HL-60/S4 (cell line): ENCODE data around the gene CFAP74.
"Not testable (repeated sequence)": the region's sequence is repeated elsewhere in the genome, so short reads cannot be mapped to it uniquely, and the experiment has no call there.

Source experiments
- in situ Hi-C: fragments of 300-500 bp; cut with MboI; formaldehyde crosslinking; loops from 2 replicates; pipeline ENCODE4 v1.14.3; 2022; ENCODE audit warnings: low sequenced_read_pairs

CFAP74 gene

DNA sequence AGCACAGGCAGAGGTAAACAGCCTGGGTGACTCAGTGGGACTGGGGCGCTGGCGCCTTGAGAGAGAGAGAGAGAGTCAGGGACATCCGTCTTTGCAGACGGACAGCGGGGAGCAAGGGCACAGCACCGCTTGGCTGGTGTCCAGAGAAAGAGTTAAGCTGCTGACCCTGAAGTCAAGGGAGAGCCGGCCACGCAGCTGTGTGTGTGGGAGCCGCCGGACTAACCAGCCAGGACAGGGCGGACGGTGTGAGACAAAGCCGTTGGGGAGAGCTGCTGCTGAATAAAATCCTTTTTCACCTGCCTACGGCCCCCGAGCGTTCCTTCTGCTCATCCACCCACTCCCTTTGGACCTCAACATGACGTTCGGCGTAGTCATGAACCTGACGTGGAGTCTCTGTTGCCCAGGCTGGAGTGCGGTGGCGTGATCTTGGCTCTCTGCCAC, 14.5 kb downstream of the CFAP74 start:
- in situ Hi-C loops: no loop called here

DNA sequence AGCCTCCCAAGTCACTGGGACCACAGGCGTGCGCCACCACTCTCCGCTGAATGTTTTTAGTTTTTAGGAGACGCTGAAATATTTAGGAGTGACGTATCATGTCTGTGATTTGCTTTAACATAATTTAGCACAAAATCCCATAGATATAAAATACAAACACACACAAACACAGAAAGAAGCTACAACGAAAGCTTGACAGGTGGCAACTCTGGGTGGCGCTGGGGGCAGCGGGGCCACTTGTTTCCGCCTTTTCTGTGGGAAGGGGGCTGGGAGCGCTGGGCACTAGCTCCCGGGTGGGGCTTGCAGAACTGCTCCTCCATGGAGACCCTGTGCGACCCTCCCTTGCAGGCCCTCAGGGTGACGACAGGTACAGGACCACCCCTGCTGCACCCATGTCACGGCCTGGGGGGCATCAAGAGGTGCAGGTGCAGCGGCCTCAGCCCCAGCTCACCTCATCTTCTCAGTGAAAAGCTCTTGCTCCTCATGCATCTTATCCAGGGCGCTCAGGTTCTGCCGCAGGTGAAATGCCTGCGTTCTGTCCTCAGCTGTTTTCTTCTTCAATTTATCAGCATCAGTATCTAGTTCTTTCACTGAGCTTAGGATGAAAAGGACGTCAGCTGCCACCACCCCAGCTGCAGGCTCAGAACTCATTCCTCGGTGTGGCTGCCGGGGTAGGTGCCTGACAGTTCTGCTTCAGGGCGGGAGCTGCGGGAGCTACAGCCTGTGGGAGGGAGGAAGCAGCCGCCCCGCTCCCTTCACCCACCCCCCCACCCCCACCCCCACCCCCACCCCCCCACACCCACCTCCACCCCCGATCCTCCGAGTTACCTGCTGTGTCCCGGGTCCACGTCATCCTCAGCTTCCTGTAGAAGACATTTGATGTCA, 15.3 kb downstream of the CFAP74 start:
- in situ Hi-C loops: no loop called here

DNA sequence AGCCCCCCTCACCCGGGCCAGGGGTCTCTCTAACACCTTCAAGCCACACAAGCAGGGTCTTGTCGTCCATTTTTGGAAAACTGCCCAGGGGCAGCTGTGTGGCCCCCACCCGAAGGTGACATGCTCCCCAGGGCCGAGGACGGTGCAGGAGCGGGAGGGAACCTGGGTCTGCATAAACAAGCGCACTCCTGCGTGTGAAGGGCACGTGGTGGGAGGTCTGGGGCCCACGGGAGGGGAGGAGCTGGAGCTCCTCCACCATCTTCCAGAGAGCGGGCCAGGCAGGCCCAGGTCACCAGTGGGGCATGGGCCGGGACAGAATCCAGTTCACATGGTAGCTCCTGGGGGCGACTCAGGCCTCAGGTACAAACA, 16.5 kb downstream of the CFAP74 start:
- in situ Hi-C loops: no loop called here

DNA sequence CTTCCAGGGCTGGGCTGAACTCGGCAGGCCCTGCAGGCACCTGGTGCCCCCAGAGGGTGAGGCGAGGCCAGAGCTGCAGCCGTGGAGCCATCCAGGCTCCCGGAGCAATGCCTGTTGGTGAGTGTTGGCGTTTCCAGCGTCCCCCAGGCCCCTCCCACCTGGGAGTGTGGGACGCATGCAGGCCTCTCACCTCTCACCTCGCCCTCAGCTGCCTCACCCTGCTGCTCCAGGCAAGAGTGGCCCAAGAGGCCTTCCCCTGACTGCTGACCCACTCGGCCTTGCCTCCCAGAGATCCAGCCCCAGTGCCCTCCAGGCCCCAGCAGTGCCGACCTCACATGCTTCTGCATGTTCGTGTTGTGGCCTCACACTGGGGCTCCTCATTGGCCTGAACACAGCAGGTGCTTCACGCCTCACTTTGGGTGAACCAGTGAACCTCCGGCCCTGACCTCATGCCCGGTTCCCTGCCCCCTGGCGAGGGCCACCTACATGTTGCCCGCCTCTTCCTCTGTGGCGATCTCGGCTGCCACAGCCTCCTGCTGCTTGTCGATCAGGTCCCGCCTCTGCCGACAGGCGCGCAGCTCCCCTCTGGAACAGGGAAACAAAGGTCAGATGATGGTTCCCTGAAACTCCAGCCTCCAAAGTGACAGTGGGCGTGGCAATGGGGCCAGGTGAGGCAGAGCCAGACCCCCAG, 17.0 kb downstream of the CFAP74 start:
- in situ Hi-C loops: no loop called here

DNA sequence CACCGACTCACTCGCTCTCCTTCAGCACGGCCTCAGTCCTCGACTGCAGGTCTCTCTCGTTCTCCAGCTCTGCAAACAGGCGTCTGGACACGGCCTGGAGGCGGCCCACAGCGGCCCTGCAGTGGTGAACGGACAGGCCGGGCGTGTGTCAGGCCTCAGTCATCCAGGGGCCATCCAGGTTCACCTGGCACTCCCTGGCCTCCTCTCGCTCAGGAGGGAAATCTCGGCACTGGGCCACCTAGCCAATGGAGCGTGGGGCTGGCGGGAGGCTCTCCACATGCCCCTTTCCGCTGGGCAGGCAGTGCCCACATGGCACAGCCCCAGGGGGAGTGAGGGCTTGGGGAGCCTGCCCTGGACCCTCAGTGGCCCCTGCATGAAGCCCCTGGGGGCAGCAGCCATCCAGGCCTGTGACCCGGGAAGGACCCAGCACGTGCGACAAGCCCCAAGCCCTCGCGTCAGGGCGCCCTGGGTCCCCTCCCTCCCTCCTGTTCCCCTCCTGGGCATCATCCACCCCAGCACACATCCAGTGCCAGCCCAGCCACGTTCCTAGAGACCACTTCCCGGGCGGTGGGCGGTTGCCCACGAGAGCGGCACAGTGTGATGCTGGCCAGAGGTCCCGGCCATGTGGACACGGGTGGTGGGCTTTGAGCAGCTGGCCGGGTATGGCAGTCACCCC, 18.1 kb downstream of the CFAP74 start:
- in situ Hi-C loops: no loop called here

DNA sequence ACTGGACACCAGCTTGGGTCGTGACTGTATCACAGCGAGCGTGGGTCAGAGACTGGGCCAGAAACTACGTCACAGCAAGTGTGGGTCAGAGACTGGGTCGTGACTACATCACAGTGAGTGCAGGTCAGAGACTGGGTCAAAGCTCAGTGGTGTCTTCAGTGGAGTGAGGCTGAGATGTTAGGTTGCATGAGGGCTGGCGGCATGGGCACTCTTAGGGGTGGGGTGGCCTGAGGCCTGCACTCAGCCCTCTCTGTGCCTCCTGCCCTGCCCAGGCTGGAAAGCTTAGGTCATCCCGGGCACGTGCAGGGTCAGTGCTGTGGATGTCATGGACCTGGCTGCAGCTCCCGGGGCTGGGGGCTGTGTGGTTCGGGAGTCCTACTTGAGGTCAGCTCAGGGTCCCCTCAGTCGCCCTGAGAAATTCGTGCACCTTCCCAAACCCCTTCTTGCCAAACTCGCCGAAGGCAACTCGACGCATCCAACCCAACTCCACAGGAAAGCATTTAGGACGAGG, 19.0 kb downstream of the CFAP74 start:
- in situ Hi-C loops: no loop called here

DNA sequence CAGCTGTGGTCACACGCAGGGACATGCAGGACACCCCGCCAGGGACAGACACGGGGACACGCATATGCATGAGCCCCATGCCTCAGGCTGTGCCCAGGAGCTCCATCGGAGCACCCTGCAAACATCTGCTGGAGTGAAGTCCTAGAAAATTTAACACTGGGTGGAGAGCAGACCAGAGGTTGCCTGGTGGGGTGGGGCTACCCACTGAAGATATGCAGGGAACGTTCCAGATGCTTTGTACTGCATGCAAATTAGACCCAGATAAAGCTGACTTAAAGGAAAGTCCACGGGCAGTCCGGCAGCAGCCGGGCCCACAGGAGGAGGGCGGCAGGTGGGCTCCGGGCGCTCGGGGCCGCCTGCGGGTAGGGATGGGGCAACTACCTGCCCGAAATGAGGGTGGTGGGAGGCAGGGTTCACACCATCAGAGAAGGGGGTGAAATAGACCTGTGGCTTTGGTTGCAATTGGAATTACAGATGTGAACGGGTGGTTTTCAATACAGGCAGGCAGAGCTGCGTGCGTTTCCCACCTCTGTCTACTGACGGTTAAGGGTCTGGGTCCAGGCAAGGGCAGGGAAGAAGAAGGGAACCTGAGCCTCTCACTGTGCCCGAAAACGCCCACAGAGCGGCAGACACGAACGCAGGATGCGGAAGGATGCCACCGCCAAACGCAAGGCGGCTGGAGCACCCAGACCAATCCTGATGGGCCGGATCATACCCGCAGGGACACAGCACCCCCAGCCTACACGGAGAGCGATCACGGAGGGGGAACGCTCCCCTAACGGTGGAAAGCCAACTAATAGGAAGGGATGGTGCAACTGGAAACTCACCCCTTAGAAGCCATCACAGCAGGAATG, 21.0 kb downstream of the CFAP74 start:
- in situ Hi-C loops: no loop called here

DNA sequence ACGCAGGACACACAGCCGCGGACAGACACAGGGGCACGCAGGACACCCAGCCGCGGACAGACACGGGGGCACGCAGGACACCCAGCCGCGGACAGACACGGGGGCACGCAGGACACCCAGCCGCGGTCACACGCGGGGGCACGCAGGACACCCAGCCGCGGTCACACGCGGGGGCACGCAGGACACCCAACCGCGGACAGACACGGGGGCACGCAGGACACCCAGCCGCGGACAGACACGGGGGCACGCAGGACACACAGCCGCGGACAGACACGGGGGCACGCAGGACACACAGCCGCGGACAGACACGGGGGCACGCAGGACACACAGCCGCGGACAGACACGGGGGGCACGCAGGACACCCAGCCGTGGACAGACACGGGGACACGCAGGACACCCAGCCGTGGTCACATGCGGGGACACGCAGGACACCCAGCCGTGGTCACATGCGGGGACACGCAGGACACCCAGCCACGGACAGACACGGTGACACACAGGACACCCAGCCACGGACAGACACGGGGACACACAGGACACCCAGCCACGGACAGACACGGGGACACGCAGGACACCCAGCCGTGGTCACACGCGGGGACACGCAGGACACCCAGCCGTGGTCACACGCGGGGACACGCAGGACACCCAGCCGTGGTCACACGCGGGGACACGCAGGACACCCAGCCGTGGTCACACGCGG, 21.8 kb downstream of the CFAP74 start:
- in situ Hi-C loops: not testable (repeated sequence)

DNA sequence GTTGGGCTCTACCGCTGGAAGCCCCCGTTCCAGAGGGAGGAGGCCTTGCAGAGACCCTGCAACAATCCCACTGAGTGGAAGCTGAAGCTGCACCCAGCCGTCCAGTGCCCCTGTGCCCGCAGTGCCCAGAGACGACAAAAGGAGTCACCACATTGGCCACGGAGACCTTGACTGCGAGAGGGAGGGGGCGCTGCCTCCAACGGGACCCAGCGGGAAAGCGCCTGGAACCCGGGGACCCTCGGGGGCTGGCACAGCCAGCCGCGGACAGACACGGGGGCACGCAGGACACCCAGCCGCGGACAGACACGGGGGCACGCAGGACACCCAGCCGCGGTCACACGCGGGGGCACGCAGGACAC, 22.5 kb downstream of the CFAP74 start:
- in situ Hi-C loops: no loop called here

DNA sequence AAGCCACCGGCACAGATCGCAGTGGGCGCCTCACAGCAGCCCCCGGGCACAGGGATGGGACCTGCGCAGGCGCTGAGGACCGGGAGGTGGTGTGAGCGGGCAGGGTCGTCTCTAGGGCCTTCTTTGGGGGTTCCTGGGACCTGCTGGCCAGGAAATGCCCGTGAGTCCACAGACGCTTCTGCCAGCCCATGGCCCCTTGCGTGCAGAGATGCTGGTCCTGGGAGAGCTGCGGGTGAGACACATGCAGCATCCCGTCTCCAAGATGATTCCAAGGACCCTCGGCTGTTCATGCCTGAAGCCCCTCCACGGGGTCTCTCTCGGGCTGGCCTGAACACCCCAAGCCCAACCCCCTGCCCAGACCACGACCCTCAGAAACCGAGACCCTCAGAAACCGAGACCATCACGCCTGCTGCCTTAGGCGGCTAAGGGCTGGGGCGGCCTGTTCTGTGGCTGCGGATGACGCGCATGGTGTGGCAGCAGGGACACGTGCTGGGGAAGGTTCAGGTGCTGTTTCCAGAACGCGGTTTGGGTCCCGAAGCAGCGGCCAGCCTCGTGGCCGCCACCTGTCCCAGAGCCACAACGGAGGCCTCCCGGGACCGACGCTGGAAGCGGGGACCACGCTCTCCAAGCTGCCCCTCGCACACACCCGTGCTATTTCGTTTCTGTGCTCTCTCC, 23.0 kb downstream of the CFAP74 start:
- in situ Hi-C loops: no loop called here

DNA sequence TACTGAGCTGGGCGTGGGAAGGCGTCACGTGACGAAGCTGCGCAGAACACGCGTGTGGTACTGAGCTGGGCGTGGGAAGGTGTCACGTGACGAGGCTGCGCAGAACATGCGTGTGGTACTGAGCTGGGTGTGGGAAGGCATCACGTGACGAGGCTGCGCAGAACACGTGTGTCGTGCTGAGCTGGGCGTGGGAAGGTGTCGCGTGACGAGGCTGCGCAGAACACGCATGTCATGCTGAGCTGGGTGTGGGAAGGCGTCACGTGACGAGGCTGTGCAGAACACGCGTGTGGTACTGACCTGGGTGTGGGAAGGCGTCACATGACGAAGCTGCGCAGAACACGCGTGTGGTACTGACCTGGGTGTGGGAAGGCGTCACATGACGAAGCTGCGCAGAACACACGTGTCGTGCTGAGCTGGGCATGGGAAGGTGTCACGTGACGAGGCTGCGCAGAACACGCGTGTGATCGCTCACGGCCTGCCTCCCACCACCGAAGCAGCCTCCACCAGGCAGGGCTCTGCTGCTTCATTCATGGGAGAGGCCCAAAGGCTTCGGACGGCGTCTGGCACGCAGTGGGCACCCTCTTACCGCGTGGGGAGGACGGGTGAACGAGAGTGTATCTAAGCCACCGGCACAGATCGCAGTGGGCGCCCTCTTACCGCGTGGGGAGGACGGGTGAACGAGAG, 24.0 kb downstream of the CFAP74 start:
- in situ Hi-C loops: no loop called here

DNA sequence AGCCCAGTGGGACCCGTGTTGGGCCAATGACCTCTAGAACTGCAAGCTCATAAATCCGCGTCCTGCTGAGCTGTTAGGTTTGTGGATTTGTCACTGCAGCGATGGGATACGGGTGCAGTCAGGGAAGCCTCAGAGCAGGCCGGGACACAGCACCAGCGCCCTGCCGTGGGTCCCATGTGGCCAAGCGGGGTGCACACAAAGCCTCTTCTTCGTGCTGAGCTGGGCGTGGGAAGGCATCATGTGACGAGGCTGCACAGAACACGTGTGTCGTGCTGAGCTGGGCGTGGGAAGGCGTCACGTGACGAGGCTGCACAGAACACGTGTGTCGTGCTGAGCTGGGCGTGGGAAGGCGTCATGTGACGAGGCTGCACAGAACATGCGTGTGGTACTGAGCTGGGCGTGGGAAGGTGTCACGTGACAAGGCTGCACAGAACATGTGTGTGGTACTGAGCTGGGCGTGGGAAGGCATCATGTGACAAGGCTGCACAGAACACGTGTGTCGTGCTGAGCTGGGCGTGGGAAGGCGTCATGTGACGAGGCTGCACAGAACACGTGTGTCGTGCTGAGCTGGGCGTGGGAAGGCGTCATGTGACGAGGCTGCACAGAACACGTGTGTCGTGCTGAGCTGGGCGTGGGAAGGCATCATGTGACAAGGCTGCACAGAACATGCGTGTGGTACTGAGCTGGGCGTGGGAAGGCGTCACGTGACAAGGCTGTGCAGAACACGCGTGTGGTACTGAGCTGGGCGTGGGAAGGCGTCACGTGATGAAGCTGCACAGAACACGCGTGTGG, 24.7 kb downstream of the CFAP74 start:
- in situ Hi-C loops: not testable (repeated sequence)

DNA sequence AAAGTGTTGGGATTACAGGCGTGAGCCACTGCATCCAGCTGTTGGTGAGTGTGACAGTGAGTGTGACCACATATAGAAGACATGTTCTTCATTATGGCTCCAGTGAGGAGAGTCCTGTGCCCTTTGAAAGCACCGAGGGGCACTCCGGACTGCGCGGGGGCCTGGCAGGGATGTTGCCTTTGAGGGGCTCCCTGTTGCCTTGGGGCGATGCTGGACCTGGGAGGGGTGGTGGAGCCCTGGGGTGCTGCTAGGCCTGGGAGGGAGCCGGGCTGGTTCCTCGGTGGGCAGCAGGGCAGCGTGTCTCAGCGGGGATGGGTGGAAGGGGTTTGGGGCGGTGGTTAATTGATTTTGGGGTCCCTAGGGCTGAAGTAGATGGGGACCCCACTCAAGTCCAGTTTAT, 25.5 kb downstream of the CFAP74 start:
- in situ Hi-C loops: no loop called here

DNA sequence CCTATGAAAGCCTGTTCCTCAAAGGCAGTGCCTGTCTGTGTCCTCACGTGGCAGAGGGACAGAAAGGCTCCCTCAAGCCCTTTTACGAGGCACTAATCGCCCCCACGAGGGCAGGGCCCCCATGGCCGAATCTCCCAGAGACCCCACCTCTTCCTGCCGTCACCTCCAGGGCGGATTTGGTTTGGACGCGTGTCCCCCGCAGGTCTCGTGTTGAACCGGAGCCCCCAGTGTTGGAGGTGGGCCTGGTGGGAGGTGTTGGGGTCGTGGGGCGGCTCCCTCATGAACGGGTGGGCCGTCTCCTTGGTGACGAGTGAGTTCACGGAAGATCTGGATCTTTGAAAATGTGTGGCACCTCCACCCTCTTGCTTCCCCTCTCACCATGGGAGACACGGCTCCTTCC, 27.6 kb downstream of the CFAP74 start:
- in situ Hi-C loops: no loop called here

DNA sequence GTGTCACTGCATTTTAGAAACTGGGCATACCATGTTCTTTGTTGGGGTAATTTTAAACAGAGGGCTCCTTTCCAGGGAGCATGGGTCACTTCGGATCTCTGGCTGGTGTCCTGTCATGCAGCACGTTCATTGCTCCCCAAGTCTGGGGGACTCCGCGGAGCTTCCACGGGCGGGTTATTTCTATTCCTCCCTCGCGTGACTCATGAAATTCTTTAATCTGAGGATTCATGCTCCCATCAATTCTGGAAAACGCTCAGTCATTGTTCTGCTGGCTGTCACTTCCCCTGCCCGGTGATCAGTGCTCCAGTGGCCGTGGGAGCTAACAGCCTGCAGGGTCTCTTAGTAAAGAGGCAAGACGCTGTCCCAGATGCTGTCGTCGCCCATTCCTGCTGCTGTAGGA, 28.1 kb downstream of the CFAP74 start:
- in situ Hi-C loops: no loop called here

DNA sequence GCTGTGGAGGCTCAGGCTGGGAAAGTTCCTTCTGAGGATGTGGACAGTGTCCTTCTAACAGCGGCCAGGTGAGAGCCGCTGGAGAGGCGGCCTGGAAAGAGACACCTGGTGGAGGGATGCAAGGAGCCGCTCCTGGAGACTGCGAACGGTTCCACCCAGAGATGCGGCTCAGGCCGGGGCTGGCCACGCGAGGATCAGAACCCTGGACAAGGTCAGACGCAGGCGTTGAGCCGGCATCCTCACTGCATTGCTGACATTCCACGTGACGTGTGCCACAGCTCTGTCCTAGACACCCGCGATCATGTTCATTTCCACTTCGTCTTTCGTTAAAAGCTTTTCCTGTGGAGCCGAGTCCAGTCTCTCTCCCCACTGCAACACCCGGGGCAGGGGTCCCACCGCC, 28.8 kb downstream of the CFAP74 start:
- in situ Hi-C loops: no loop called here

DNA sequence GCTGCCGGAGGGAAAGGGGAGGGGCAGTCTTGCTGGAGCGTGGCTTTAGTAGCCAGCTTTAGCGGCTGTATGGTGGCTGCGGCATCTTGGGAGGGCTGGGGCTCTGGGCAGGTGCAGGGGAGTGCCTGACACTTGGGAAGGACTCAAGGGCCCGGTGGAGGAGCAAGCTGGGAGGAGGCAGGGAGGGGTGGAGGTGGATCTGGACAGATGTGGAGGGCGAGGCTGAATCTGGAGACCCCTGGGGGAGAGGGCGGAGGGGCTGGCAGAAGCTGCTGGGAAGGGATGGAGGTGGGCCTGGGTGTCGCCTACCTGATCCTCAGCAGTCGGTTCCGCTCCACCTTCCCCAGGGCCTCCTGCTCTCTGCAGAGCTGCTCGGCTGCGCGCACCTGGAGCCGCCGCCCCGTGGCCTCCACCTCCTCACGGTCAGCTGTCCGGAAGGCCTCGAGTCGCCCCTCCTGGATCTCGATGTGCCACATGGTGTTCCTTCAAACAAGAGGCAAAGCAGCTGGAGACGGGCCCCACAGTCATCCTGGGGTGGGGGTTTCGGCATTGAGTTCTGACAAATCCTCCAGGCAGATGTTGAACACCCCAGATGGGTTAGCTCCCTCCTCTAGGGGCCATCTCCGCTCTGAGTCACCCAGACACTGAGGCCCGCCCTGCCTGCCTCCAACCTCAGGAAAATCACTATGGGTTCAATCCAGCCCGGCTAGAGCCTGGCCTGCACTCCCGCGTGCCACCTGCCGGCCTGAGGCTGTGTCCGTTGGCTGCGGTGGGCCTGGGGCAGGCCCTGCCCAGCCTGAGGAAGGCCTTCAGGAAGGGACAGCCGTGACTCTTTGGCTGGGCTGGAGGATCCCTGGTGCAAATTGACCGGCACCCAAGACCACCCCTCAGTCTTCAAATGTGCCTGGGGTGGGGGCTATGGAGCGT, 29.6 kb downstream of the CFAP74 start:
- in situ Hi-C loops: no loop called here
